GM19240 (cell line): Measurements from ENCODE around the gene LIPC.

Source experiments
- DNase-seq: peaks from one replicate; pipeline ENCODE4 v3.0.0; 2011; ENCODE audit warnings: low spot score; ENCODE audit not compliant: insufficient read length

LIPC gene

GRCh38 chr15:58551084-58551763 lies 119.4 kb downstream of the LIPC start:
- DNase-seq, result no peak

- no peak for DNase-seq
Measured at GRCh38 chr15:58551764-58552504, 120.1 kb downstream of the LIPC start.

DNA sequence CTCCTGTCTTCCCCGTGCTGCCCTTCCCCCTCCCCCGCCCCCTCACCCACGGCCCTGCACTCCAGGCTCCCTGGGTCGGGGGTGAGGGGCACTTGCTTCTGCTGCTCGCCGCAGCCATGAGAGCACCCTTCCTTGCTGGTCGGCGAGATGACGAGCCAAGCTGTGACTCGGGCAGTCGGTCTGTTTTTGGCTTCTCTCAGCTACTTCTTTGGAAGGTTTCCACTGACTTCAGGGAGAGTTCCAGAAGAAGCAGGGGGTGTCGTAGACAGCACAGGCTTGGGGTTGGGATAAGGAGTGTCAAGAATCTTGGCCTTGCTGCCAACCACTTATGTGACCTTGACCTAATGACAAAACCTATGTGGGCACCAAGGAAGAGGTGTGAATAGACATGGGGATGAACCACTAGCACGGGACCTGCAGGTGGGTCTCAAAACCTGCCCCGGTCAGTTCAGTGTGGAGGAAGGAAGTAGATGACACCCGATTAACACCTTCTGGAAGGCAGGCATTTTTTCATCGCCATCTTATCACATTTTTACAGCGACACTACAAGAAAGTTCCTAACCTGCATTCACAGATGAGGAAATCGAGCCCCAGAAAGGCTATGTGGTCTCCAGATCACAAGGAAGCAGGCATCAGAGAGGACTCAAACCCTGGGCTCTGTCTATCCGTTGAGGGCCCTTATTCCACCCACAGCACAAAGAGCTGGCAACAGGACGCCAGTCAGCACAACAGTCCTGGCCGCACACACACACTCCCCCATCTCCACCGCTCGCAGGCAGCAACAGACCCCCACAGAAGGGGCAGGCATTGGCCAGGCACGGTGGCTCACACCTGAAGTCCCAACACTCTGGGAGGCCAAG lies 120.9 kb downstream of the LIPC start:
- DNase-seq, result no peak

GRCh38 chr15:58553365-58553918 lies 121.7 kb downstream of the LIPC start:
- no peak for DNase-seq

GRCh38 chr15:58554758-58555157 lies 123.0 kb downstream of the LIPC start:
- DNase-seq, result no peak

DNA sequence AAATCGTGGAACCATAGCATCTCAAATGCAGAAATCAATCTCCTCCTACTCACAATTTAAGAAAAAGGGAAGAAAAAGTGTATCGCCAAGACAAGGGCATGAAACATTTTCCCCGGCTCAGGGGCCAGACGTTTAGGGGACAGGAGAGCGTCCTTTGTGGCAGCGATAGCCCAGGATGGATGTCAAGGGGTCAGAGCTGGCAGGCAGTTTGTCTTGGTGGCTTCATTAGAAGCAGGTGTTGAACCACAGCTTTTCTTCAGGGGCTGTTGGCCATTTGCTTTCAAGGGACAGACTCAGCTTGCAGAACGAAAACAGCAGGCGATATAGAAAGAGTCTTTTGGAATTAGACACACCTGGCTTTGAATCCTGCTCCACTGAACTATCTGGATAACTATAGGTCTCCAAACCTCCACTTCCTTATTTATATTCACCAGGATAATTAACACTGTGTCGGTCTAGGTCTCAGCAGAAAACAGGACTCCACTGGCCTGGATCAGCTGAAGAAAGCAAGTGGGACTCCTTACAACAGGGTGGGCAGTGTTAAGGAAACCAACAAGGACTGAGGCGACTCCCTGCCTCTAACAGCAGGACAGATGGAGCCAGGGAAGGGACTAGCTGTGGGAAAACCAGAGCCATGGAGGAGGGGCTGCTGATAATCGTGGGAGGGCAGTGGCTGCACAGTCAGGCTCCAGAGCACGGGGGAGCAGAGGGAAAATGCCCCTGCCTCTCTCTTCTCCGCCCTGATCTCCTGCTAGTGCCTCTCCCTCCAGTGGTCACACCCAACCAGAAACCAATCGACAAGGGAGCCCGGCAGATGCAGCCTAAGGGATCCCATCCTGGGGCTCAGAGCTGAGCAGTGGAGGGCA lies 123.6 kb downstream of the LIPC start:
- no peak for DNase-seq

GRCh38 chr15:58556028-58556361 lies 124.2 kb downstream of the LIPC start:
- no peak for DNase-seq

GRCh38 chr15:58556541-58556940 lies 124.8 kb downstream of the LIPC start:
- no peak for DNase-seq

GRCh38 chr15:58558777-58559176 lies 127.0 kb downstream of the LIPC start:
- no peak for DNase-seq

DNA sequence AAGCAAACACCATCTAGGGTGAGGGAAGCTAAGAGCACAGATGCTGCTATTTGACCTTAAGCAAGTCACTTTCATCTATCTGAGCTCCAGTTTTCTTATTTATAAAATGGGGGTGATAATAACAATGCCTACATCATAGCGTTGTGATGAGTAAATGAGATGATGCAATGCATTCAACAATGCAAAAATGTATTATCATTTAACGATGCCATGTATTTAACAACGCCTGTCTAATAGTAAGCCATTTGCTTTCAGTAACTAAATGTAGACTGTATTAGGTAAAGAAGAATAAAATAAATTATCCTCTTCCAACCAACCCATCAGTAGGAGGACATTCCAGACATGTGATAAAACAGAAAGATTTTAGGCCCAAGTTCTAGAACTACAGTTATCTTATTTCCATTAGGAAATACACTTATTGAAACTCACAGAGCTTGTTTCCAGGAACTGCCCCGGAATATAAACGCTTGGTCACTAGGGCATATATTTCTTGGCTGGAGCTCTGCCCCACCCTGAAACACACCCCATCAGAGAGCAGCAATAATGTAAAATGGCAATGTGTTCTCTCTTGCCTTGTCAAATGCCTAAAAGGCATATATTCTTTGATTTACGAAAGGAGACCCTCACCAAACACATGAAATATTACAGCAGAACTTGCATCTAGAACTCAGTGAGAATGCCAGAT lies 128.3 kb downstream of the LIPC start:
- no peak for DNase-seq

DNA sequence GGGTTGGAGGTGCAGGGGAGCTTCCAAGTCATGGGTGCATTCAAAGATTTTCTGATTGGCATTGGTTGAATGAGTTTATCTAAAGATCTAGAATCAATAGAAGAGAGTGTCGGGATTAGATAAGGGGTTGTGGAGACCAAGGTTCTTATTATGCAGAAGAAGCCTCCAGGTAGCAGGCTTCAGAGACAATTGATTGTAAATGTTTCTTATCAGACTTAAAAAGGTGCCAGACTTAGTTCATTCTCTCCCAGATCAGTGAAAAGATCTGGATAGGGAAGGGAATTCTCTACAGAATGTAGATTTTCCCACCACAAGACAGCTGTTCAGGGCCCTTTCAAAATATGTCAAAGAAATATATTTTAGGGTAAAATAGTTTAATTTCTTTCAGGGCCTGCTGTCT lies 129.5 kb downstream of the LIPC start:
- no peak for DNase-seq

DNA sequence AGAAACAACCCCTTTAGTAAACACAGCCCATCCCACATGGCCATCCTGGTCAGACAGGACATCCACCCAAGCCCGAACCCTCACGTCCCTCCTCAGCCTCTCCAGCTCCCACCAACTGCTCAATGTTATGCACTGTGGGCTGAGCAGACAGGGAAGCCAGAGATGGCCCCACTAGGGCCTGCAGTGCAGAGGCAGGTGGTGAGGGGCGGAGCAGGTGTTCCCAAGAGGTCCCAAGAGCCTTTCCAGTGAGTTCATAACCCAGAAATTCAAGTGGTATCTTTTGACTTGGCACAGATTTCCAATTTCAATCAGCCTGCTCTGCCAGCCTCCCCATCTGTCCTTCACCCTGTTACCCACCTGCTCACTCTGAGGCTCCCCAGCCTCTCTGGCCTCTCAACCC lies 130.3 kb downstream of the LIPC start:
- DNase-seq, result no peak

- DNase-seq, result no peak
Measured at GRCh38 chr15:58564981-58565380, 133.2 kb downstream of the LIPC start.

- no peak for DNase-seq
Measured at GRCh38 chr15:58565619-58566018, 133.8 kb downstream of the LIPC start.

- DNase-seq, result no peak
Measured at GRCh38 chr15:58566029-58566428, 134.2 kb downstream of the LIPC start.

DNA sequence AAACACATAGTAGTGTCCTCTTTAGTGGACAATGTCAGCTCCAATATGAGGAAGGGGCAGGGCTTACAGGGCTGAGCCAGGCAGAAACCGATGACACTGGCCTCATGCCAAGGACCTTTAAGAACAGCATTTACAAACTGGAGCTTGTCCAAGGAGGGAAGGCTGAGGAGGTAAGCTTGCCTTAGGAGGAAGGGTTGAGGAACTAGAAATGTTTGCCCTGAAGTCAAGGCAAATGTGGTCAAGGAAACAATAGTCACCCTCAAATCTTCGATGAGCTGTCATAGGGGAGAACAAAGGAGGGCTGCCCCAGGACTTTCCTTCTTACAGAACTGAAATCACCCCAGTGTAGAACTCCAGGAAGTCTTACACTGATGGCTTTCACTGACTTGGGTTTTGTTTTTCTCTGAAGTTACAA lies 136.4 kb downstream of the LIPC start:
- DNase-seq, result no peak

DNA sequence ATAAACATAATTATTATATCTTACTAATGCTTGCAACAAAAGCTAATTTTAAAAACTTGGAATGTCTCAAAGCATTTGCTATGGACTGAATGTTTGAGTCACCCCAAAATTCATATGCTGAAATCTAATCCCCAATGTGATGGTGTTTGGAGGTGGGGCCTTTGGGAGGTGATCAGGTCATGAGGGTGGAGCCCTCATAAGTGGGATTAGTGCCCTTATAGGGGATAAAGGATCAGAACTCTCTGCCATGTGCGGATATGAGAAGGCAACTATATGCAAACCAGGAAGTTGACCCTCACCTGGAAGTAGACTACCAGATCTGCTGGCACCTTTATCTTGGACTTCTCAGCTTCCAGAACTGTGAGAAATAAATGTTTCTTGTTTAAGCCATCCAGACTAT lies 137.7 kb downstream of the LIPC start:
- DNase-seq, result no peak

- no peak for DNase-seq
Measured at GRCh38 chr15:58571491-58571890, 139.7 kb downstream of the LIPC start.

GRCh38 chr15:58572521-58572920 lies 140.7 kb downstream of the LIPC start:
- DNase-seq, result no peak

- no peak for DNase-seq
Measured at GRCh38 chr15:58573270-58573669, 141.5 kb downstream of the LIPC start.
